ENCODE measurements around the gene NOXA1. TPM values are rescaled to one million over a fixed set of nuclear protein-coding genes. Genes with fewer than 3 reads are reported as not detected.
A peak's percentile ranks its signal among the peaks of the same experiment; 100 is the strongest.
"Not testable (repeated sequence)": the region's sequence is repeated elsewhere in the genome, so short reads cannot be mapped to it uniquely, and the experiment has no call there.

The NOXA1 gene
- total RNA-seq, 2 experiments from 2014 or later: 0.66 to 0.76 TPM

- DNase-seq: peak; percentile 0
- Mint-ChIP-seq H3K27me3 (peaks cover 17% of the 10 kb centered on the region), H3K4me3 (no peak overlapping the region), H3K27ac (no peak overlapping the region), H3K4me1 (peaks cover 20% of the 10 kb centered on the region), H3K9me3 (peaks cover 5% of the 10 kb centered on the region), H3K36me3 (peaks cover 34% of the 10 kb centered on the region)
Observed at GRCh38 chr9:137448602-137448962, 25.4 kb downstream of the NOXA1 start.

- Mint-ChIP-seq H3K9me3 (peaks cover 5% of the 10 kb centered on the region), H3K36me3 (peaks cover 37% of the 10 kb centered on the region), H3K27me3 (peaks cover 13% of the 10 kb centered on the region), H3K4me1 (peaks cover 20% of the 10 kb centered on the region), H3K27ac (no peak overlapping the region), H3K4me3 (no peak overlapping the region)
- DNase-seq: peak; percentile 7
Observed at GRCh38 chr9:137449081-137449844, 26.1 kb downstream of the NOXA1 start.

GRCh38 chr9:137449931-137450538 lies 26.8 kb downstream of the NOXA1 start:
- Mint-ChIP-seq H3K9me3 (peaks cover 5% of the 10 kb centered on the region), H3K4me1 (peaks cover 22% of the 10 kb centered on the region), H3K36me3 (peaks cover 44% of the 10 kb centered on the region), H3K27me3 (peaks cover 5% of the 10 kb centered on the region), H3K4me3 (no peak overlapping the region), H3K27ac (peak overlapping the region; percentile 72)
- DNase-seq: peak; percentile 47

GRCh38 chr9:137450539-137451222 lies 27.5 kb downstream of the NOXA1 start:
- H3K4me3 Mint-ChIP-seq, DNase-seq, H3K9me3 Mint-ChIP-seq, H3K27me3 Mint-ChIP-seq: not testable (repeated sequence)
- peaks cover 15% of the 10 kb centered on the region for H3K4me1 Mint-ChIP-seq
- H3K36me3 Mint-ChIP-seq: peaks cover 46% of the 10 kb centered on the region
- peak overlapping the region; percentile 76 for H3K27ac Mint-ChIP-seq

GRCh38 chr9:137451264-137452005 lies 28.2 kb downstream of the NOXA1 start:
- not testable (repeated sequence) for DNase-seq, H3K27me3 Mint-ChIP-seq, H3K4me3 Mint-ChIP-seq, H3K9me3 Mint-ChIP-seq
- Mint-ChIP-seq H3K36me3 (peaks cover 49% of the 10 kb centered on the region), H3K4me1 (peaks cover 17% of the 10 kb centered on the region), H3K27ac (peak overlapping the region; percentile 76)

- peaks cover 17% of the 10 kb centered on the region for H3K4me1 Mint-ChIP-seq
- H3K9me3 Mint-ChIP-seq: peaks cover 5% of the 10 kb centered on the region
- H3K4me3 Mint-ChIP-seq: peak overlapping the region; percentile 10
- DNase-seq: peak; percentile 0
- H3K36me3 Mint-ChIP-seq: peaks cover 53% of the 10 kb centered on the region
- H3K27me3 Mint-ChIP-seq: no peaks in the 10 kb centered on the region
- peak overlapping the region; percentile 60 for H3K27ac Mint-ChIP-seq
Observed at GRCh38 chr9:137452006-137452760, 29.0 kb downstream of the NOXA1 start.

GRCh38 chr9:137452761-137453642 lies 29.8 kb downstream of the NOXA1 start:
- Mint-ChIP-seq H3K9me3 (peaks cover 5% of the 10 kb centered on the region), H3K27ac (no peak overlapping the region), H3K4me1 (peaks cover 17% of the 10 kb centered on the region), H3K4me3 (no peak overlapping the region), H3K36me3 (peaks cover 53% of the 10 kb centered on the region), H3K27me3 (no peaks in the 10 kb centered on the region)
- DNase-seq: no peak

GRCh38 chr9:137453643-137454081 lies 30.5 kb downstream of the NOXA1 start:
- H3K4me1 Mint-ChIP-seq: peaks cover 17% of the 10 kb centered on the region

GRCh38 chr9:137454145-137454596 lies 31.0 kb downstream of the NOXA1 start:
- H3K4me1 Mint-ChIP-seq: peaks cover 17% of the 10 kb centered on the region

More at GRCh38 chr9:137453643-137454081, 30.5 kb downstream of the NOXA1 start:
- no peaks in the 10 kb centered on the region for H3K27me3 Mint-ChIP-seq
- H3K27ac Mint-ChIP-seq: no peak overlapping the region
- peaks cover 5% of the 10 kb centered on the region for H3K9me3 Mint-ChIP-seq
- peaks cover 50% of the 10 kb centered on the region for H3K36me3 Mint-ChIP-seq
- H3K4me3 Mint-ChIP-seq: no peak overlapping the region
- DNase-seq: peak; percentile 48

GRCh38 chr9:137454597-137455358 lies 31.6 kb downstream of the NOXA1 start:
- H3K27ac Mint-ChIP-seq: peak overlapping the region; percentile 12
- H3K36me3 Mint-ChIP-seq: peaks cover 46% of the 10 kb centered on the region
- DNase-seq: no peak
- H3K4me1 Mint-ChIP-seq: peaks cover 18% of the 10 kb centered on the region
- no peaks in the 10 kb centered on the region for H3K27me3 Mint-ChIP-seq
- no peak overlapping the region for H3K4me3 Mint-ChIP-seq
- peaks cover 5% of the 10 kb centered on the region for H3K9me3 Mint-ChIP-seq

More at GRCh38 chr9:137454145-137454596, 31.0 kb downstream of the NOXA1 start:
- H3K9me3 Mint-ChIP-seq: peaks cover 5% of the 10 kb centered on the region
- H3K36me3 Mint-ChIP-seq: peaks cover 50% of the 10 kb centered on the region
- peak overlapping the region; percentile 12 for H3K27ac Mint-ChIP-seq
- no peaks in the 10 kb centered on the region for H3K27me3 Mint-ChIP-seq
- no peak for DNase-seq
- no peak overlapping the region for H3K4me3 Mint-ChIP-seq

GRCh38 chr9:137455359-137455991 lies 32.3 kb downstream of the NOXA1 start:
- no peak for DNase-seq
- no peak overlapping the region for H3K27ac Mint-ChIP-seq
- peaks cover 43% of the 10 kb centered on the region for H3K36me3 Mint-ChIP-seq
- H3K9me3 Mint-ChIP-seq: peaks cover 3% of the 10 kb centered on the region
- H3K4me3 Mint-ChIP-seq: no peak overlapping the region
- H3K27me3 Mint-ChIP-seq: no peaks in the 10 kb centered on the region
- peaks cover 16% of the 10 kb centered on the region for H3K4me1 Mint-ChIP-seq

- H3K9me3 Mint-ChIP-seq: no peaks in the 10 kb centered on the region
- H3K27me3 Mint-ChIP-seq: no peaks in the 10 kb centered on the region
- H3K27ac Mint-ChIP-seq: no peak overlapping the region
- DNase-seq: no peak
- H3K36me3 Mint-ChIP-seq: peaks cover 38% of the 10 kb centered on the region
- H3K4me3 Mint-ChIP-seq: no peak overlapping the region
- peaks cover 12% of the 10 kb centered on the region for H3K4me1 Mint-ChIP-seq
Observed at GRCh38 chr9:137456061-137456863, 33.1 kb downstream of the NOXA1 start.

Measured in activated naive CD8-positive, alpha-beta T cell treated with anti-CD3 and anti-CD28 coated beads for 36 hours (primary cell).